ENCODE measurements around the gene LRRN2. TPM values are rescaled to one million over a fixed set of nuclear protein-coding genes. Genes with fewer than 3 reads are reported as not detected.

LRRN2 gene
- total RNA-seq, 1 experiment from 2014 or later, result not detected

DNA sequence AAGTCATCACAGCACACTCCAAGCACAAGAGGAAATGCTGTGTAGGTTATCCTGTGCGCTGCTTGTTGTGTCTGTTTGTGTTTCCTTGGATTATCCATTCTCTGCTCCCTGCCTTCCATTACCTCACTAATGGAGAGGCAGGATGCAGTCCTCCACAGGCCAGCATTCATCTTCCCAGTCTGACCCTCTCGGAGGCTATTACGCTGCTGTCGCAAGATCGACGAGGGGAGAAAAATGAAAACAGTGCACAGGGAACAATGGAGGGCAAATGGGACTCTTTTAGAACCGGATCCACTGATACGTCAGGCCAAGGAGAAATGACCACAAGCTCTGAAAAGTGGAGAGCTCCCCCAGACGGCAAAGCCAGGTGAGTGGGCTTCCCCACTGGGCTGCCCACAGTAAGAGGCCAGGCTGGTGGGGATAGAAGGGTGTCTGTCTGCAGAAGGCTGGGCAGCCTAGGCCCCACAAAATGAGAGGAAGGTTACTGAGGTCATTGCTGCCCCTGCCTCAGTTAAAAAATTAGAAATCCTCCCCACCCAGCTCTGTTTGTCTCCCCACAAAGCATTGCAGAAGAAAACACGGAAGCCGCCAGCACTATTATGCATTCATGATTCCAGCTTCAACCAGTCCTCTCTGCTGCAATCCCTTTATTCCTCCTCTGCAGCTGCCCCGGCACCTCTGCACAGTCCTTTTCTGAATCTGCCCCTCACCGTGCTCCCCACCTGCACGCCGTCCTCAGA is 21.7 kb downstream of the LRRN2 start:
- no peaks in the 10 kb centered on the region for H3K36me3 ChIP-seq (ENCODE audit: control insufficient read depth, insufficient read depth, low read length)
- Mint-ChIP-seq H3K9me3 (ENCODE audit: unreplicated experiment) (no peaks in the 10 kb centered on the region), H3K27me3 (ENCODE audit: insufficient read depth, unreplicated experiment) (peaks cover 19% of the 10 kb centered on the region)

DNA sequence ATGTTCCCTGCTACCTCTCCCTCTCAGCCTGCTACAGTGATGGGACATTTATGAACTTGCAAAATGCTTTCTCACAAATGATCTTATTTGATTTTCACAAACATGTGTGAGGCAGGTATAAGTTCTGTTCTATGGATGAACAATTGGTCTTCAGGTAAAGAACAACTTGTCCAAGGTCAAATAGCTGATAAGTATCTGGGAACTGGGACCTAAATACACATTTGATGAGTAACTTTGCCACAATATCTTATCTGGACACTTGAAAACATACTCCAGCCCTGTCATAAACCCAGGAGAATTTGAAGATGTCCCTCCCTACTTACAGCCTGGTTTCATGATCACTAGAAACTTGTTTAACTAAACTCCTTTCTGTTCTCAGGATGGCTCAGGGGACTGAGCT is 23.0 kb downstream of the LRRN2 start:
- BruUV-seq (replicated peaks), result no TSS peak
- Histone ChIP-seq H3K4me1 (no peaks in the 10 kb centered on the region), H3K36me3 (ENCODE audit: control insufficient read depth, insufficient read depth, low read length) (no peaks in the 10 kb centered on the region), H3K27me3 (replicated peaks; ENCODE audit: control insufficient read depth, insufficient read depth, low read length) (no peaks in the 10 kb centered on the region; the same call in 1 of the 2 replicates), H3K4me3 (ENCODE audit: low read depth, low read length) (no peak overlapping the region), H3K9me3 (no peaks in the 10 kb centered on the region)
- intact Hi-C loops (cut with micrococcal nuclease; ENCODE audit: unreplicated experiment), result no loop called here
- no peaks in the 10 kb centered on the region for H3K4me1 Mint-ChIP-seq (ENCODE audit: low read depth, unreplicated experiment)
- POLR2A ChIA-PET, result no interaction called here
- no peaks in the 10 kb centered on the region for H3K36me3 Mint-ChIP-seq (ENCODE audit: insufficient read depth, unreplicated experiment)
- no peak for DNase-seq
- TF ChIP-seq, protein P1, sequence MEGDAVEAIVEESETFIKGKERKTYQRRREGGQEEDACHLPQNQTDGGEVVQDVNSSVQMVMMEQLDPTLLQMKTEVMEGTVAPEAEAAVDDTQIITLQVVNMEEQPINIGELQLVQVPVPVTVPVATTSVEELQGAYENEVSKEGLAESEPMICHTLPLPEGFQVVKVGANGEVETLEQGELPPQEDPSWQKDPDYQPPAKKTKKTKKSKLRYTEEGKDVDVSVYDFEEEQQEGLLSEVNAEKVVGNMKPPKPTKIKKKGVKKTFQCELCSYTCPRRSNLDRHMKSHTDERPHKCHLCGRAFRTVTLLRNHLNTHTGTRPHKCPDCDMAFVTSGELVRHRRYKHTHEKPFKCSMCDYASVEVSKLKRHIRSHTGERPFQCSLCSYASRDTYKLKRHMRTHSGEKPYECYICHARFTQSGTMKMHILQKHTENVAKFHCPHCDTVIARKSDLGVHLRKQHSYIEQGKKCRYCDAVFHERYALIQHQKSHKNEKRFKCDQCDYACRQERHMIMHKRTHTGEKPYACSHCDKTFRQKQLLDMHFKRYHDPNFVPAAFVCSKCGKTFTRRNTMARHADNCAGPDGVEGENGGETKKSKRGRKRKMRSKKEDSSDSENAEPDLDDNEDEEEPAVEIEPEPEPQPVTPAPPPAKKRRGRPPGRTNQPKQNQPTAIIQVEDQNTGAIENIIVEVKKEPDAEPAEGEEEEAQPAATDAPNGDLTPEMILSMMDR (IDR thresholded peaks at IDR 0.05; ENCODE audit: insufficient read depth in 1 of 2, low read depth in 1 of 2, low read length in 1 of 2, severe bottlenecking in 1 of 2, unreplicated experiment in 1 of 2), result no peak
- H3K9me3 Mint-ChIP-seq (ENCODE audit: unreplicated experiment), result no peaks in the 10 kb centered on the region
- H3K4me3 Mint-ChIP-seq (ENCODE audit: unreplicated experiment), result no peak overlapping the region
- H3K27ac Mint-ChIP-seq (ENCODE audit: unreplicated experiment), result no peak overlapping the region
- H3K27me3 Mint-ChIP-seq (ENCODE audit: insufficient read depth, unreplicated experiment), result peaks cover 19% of the 10 kb centered on the region
- CTCF ChIA-PET, result no interaction called here

More for the DNA sequence above, 21.7 kb downstream of the LRRN2 start:
- intact Hi-C loops (cut with micrococcal nuclease; ENCODE audit: unreplicated experiment), result no loop called here
- no peaks in the 10 kb centered on the region; the same call in 1 of the 2 replicates for H3K27me3 ChIP-seq (replicated peaks; ENCODE audit: control insufficient read depth, insufficient read depth, low read length)
- BruUV-seq (replicated peaks), result no TSS peak
- Mint-ChIP-seq H3K36me3 (ENCODE audit: insufficient read depth, unreplicated experiment) (no peaks in the 10 kb centered on the region), H3K4me3 (ENCODE audit: unreplicated experiment) (no peak overlapping the region), H3K27ac (ENCODE audit: unreplicated experiment) (no peak overlapping the region), H3K4me1 (ENCODE audit: low read depth, unreplicated experiment) (no peaks in the 10 kb centered on the region)
- ChIA-PET POLR2A (no interaction called here), CTCF (no interaction called here)
- no peaks in the 10 kb centered on the region for H3K4me1 ChIP-seq
- no peak overlapping the region for H3K4me3 ChIP-seq (ENCODE audit: low read depth, low read length)
- no peaks in the 10 kb centered on the region for H3K9me3 ChIP-seq
- DNase-seq, result no peak
- TF ChIP-seq, protein P1 (IDR thresholded peaks at IDR 0.05; ENCODE audit: insufficient read depth in 1 of 2, low read depth in 1 of 2, low read length in 1 of 2, severe bottlenecking in 1 of 2, unreplicated experiment in 1 of 2), result no peak

DNA sequence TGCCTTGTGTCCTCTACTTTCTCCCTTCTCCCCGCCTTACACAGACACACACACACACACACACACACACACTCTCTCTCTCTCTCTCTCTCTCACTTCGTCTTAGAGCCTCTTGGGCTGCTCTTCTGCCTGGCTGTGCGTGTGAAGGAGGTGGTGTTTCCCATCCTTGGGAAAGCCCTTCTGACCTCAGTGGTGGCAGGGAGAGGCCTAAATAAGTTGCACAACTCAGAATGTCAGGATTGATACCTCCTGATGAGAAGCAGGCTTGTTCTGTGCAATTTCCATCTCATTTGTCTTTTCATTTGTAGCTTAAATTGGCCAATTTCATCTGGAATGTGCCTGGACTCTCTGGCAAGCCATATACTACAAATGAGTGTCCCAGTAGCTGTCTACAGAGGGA is 25.0 kb downstream of the LRRN2 start:
- H3K9me3 Mint-ChIP-seq (ENCODE audit: unreplicated experiment), result no peaks in the 10 kb centered on the region
- no peak overlapping the region for H3K27ac Mint-ChIP-seq (ENCODE audit: unreplicated experiment)
- ChIA-PET CTCF (no interaction called here), POLR2A (no interaction called here)
- H3K4me1 Mint-ChIP-seq (ENCODE audit: low read depth, unreplicated experiment), result no peaks in the 10 kb centered on the region
- Histone ChIP-seq H3K4me1 (no peaks in the 10 kb centered on the region), H3K4me3 (ENCODE audit: low read depth, low read length) (no peak overlapping the region), H3K9me3 (no peaks in the 10 kb centered on the region), H3K27me3 (replicated peaks; ENCODE audit: control insufficient read depth, insufficient read depth, low read length) (no peaks in the 10 kb centered on the region; the same call in none of the 2 replicates), H3K36me3 (ENCODE audit: control insufficient read depth, insufficient read depth, low read length) (no peaks in the 10 kb centered on the region)
- no peak for DNase-seq
- intact Hi-C loops (cut with micrococcal nuclease; ENCODE audit: unreplicated experiment), result no loop called here
- H3K27me3 Mint-ChIP-seq (ENCODE audit: insufficient read depth, unreplicated experiment), result peaks cover 28% of the 10 kb centered on the region
- no peak overlapping the region for H3K4me3 Mint-ChIP-seq (ENCODE audit: unreplicated experiment)
- no TSS peak for BruUV-seq (replicated peaks)
- no peaks in the 10 kb centered on the region for H3K36me3 Mint-ChIP-seq (ENCODE audit: insufficient read depth, unreplicated experiment)
- TF ChIP-seq, protein P1 (IDR thresholded peaks at IDR 0.05; ENCODE audit: insufficient read depth in 1 of 2, low read depth in 1 of 2, low read length in 1 of 2, severe bottlenecking in 1 of 2, unreplicated experiment in 1 of 2), result no peak

Measured in Caco-2 (cell line).